H1 (cell line): ENCODE results near the gene MRPS25. TPM values are rescaled to one million over a fixed set of nuclear protein-coding genes. Genes with fewer than 3 reads are reported as not detected.

Experiments used
- CHD1 ChIP-seq: IDR thresholded peaks from 2 replicates; pipeline ENCODE4 v1.6.1; 2012; ENCODE audit warnings: low read depth, low read length, improper control_type of control experiment
- EGR1 ChIP-seq: IDR thresholded peaks from 2 replicates; pipeline ENCODE4 v1.6.1; 2011; ENCODE audit warnings: low read depth, low read length, borderline replicate concordance
- HDAC2 ChIP-seq, 2 experiments: fragments of 300-600 bp in 1 of 2; sonication (generic) in 1 of 2; IDR thresholded peaks; 2 replicates each; pipeline ENCODE4 v1.6.1; 2011 to 2012; ENCODE audit warnings: low read depth in 2 of 2, low read length in 2 of 2, mild to moderate bottlenecking in 2 of 2, moderate library complexity in 2 of 2, borderline replicate concordance in 1 of 2, inconsistent platforms in 1 of 2
- KDM4A ChIP-seq: IDR thresholded peaks from one replicate; pipeline ENCODE4 v1.7.1; 2012; ENCODE audit warnings: low read depth, mild to moderate bottlenecking, moderate library complexity, low read length, inconsistent platforms; ENCODE audit not compliant: severe bottlenecking
- KDM5A ChIP-seq: fragments of 200-600 bp; IDR thresholded peaks from 2 replicates; pipeline ENCODE4 v1.7.1; 2012; ENCODE audit warnings: mild to moderate bottlenecking, low read length, inconsistent platforms, mixed read lengths
- POLR2A ChIP-seq, 2 experiments: IDR thresholded peaks; 1 replicate in 1 of 2; 2 replicates in 1 of 2; pipeline ENCODE4 v1.6.1; 2011; ENCODE audit warnings: low read depth in 2 of 2, low read length in 2 of 2, mild to moderate bottlenecking in 2 of 2; ENCODE audit errors: control extremely low read depth in 1 of 2
- ZNF274 ChIP-seq: IDR thresholded peaks from 2 replicates; pipeline ENCODE4 v1.7.0; 2012; ENCODE audit warnings: low read length, borderline replicate concordance; ENCODE audit errors: extremely low read depth
- polyA plus RNA-seq, 7 experiments: library from polyadenylated mRNA; depleted of rRNA in 3 of 7; stranded (reverse) in 5 of 7; unstranded in 2 of 7; fragments of >200 nt in 5 of 7; fragments of 200-250 nt in 2 of 7; gene quantifications; 1 replicate in 5 of 7; 2 replicates in 1 of 7; 4 replicates in 1 of 7; pipeline versions ENCODE4 v1.2.1 to v1.2.3, GENCODE V29; 2011 to 2013; ENCODE audit warnings: missing spikeins in 2 of 7, mixed read lengths in 2 of 7
- total RNA-seq: library from RNA; stranded (reverse); fragmentation: NEBNext Ultra II Directional; extraction: Animal tissue kit (Norgen Biotek cat#: 25700); gene quantifications from 2 replicates; pipeline ENCODE4 v1.2.1, GENCODE V29; 2021
- TF ChIP-seq, protein P1 (sequence below): fragments of 300-600 bp; sonication (generic); IDR thresholded peaks from 2 replicates; pipeline ENCODE4 v1.7.1; 2012; ENCODE audit warnings: low read length, moderate library complexity, mild to moderate bottlenecking, inconsistent platforms; ENCODE audit not compliant: insufficient replicate concordance
- TF ChIP-seq, protein P2 (sequence below): IDR thresholded peaks from 2 replicates; pipeline ENCODE4 v1.6.1; 2012; ENCODE audit warnings: inconsistent platforms

The MRPS25 gene
- total and polyA plus RNA-seq, 2 of the 8 experiments (the other 6 are each of a cell fraction or from before 2014, with no cell fraction given), result 23.0 to 56.5 TPM

DNA sequence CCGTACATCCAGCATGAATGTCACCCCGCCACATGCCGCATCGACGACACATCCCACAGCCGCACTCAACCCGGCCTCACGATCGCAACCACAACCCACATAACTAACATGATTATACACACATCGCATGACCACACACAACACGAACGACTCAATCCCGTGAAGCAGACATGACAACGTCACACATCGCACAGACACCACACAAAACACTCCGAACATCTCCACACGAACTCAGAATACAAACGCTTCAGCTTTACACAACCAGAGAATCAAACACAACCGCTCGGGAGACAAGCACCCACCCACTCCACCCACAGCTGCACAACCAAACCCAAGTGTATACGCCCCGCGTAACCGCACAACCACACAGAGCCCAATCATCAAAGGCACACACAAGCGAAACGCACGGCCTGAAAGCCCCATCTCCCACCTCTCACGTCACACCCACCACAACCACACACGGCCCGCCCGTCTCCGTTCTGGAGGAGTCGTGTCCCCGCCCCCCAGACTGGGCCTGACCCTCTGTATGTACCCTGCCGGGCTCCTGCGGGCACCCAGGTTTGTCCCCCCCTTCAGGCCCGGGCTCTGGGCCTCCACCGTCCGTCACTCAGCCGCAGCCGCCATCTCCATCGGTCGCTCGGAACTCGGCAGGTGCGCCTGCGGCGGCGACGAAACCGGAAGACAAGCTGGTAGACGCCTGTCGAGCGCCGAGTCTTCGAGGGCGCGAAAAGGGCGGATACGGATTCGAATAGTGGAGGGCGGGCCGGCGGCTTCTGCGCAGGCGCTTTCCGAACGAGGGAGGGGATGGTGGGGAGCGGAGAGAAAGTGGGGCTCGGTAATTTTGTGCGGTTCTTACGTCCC is 33.6 kb upstream of the MRPS25 start, which contains the start of gene RBSN (continued):
- TF ChIP-seq, protein P1, sequence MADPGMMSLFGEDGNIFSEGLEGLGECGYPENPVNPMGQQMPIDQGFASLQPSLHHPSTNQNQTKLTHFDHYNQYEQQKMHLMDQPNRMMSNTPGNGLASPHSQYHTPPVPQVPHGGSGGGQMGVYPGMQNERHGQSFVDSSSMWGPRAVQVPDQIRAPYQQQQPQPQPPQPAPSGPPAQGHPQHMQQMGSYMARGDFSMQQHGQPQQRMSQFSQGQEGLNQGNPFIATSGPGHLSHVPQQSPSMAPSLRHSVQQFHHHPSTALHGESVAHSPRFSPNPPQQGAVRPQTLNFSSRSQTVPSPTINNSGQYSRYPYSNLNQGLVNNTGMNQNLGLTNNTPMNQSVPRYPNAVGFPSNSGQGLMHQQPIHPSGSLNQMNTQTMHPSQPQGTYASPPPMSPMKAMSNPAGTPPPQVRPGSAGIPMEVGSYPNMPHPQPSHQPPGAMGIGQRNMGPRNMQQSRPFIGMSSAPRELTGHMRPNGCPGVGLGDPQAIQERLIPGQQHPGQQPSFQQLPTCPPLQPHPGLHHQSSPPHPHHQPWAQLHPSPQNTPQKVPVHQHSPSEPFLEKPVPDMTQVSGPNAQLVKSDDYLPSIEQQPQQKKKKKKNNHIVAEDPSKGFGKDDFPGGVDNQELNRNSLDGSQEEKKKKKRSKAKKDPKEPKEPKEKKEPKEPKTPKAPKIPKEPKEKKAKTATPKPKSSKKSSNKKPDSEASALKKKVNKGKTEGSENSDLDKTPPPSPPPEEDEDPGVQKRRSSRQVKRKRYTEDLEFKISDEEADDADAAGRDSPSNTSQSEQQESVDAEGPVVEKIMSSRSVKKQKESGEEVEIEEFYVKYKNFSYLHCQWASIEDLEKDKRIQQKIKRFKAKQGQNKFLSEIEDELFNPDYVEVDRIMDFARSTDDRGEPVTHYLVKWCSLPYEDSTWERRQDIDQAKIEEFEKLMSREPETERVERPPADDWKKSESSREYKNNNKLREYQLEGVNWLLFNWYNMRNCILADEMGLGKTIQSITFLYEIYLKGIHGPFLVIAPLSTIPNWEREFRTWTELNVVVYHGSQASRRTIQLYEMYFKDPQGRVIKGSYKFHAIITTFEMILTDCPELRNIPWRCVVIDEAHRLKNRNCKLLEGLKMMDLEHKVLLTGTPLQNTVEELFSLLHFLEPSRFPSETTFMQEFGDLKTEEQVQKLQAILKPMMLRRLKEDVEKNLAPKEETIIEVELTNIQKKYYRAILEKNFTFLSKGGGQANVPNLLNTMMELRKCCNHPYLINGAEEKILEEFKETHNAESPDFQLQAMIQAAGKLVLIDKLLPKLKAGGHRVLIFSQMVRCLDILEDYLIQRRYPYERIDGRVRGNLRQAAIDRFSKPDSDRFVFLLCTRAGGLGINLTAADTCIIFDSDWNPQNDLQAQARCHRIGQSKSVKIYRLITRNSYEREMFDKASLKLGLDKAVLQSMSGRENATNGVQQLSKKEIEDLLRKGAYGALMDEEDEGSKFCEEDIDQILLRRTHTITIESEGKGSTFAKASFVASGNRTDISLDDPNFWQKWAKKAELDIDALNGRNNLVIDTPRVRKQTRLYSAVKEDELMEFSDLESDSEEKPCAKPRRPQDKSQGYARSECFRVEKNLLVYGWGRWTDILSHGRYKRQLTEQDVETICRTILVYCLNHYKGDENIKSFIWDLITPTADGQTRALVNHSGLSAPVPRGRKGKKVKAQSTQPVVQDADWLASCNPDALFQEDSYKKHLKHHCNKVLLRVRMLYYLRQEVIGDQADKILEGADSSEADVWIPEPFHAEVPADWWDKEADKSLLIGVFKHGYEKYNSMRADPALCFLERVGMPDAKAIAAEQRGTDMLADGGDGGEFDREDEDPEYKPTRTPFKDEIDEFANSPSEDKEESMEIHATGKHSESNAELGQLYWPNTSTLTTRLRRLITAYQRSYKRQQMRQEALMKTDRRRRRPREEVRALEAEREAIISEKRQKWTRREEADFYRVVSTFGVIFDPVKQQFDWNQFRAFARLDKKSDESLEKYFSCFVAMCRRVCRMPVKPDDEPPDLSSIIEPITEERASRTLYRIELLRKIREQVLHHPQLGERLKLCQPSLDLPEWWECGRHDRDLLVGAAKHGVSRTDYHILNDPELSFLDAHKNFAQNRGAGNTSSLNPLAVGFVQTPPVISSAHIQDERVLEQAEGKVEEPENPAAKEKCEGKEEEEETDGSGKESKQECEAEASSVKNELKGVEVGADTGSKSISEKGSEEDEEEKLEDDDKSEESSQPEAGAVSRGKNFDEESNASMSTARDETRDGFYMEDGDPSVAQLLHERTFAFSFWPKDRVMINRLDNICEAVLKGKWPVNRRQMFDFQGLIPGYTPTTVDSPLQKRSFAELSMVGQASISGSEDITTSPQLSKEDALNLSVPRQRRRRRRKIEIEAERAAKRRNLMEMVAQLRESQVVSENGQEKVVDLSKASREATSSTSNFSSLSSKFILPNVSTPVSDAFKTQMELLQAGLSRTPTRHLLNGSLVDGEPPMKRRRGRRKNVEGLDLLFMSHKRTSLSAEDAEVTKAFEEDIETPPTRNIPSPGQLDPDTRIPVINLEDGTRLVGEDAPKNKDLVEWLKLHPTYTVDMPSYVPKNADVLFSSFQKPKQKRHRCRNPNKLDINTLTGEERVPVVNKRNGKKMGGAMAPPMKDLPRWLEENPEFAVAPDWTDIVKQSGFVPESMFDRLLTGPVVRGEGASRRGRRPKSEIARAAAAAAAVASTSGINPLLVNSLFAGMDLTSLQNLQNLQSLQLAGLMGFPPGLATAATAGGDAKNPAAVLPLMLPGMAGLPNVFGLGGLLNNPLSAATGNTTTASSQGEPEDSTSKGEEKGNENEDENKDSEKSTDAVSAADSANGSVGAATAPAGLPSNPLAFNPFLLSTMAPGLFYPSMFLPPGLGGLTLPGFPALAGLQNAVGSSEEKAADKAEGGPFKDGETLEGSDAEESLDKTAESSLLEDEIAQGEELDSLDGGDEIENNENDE, result no peak
- TF ChIP-seq ZNF274, result no peak
- peak; percentile 78; a peak in 2 of 3 replicates for TF ChIP-seq POLR2A (IDR thresholded peaks at IDR 0.05; ENCODE audit: control extremely low read depth in 1 of 2, low read depth in 2 of 2, low read length in 2 of 2)
- peak; percentile 55; the same call in 1 of the 2 replicates for TF ChIP-seq EGR1
- TF ChIP-seq CHD1, result no peak
- TF ChIP-seq, protein P2, sequence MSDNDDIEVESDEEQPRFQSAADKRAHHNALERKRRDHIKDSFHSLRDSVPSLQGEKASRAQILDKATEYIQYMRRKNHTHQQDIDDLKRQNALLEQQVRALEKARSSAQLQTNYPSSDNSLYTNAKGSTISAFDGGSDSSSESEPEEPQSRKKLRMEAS, result peak; percentile 77
- 0 out of 2 replicates have a peak, but pooled peaks have one; percentile 56 for TF ChIP-seq KDM5A
- peak in 1 of 2 experiments; percentile 76; a peak in 2 of 4 replicates for TF ChIP-seq HDAC2 (IDR thresholded peaks at IDR 0.05; ENCODE audit: borderline replicate concordance in 1 of 2, low read depth in 2 of 2, low read length in 2 of 2)
- peak; percentile 89 for TF ChIP-seq KDM4A
